Measurements from ENCODE around the gene ADCY5. TPM values are rescaled to one million over a fixed set of nuclear protein-coding genes. Genes with fewer than 3 reads are reported as not detected.

Gene ADCY5
- total RNA-seq, 1 donor from 2014 or later: 10.6 TPM

DNA sequence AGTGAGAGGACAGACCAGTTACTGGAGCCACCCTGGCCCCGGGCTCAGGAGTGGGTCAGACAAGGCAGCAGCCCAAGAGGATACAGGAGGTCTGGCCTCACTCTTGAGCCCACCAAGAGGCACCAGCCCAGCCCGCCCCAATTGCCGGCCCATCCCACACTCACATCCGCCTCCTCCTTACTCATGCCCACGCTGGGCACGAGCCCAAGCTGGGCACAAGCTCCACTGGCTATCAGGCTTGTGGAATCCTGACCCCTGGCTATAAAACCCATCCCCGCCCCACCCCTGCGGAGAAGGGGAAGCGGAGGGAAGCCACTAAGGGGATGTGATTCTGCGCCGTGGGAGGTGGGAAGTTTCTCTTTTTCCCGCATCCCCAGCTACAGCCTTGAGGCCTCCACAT, 25.9 kb downstream of the ADCY5 start:
- H3K27ac Mint-ChIP-seq (ENCODE audit: unreplicated experiment): no peak overlapping the region
- no peak for DNase-seq (ENCODE audit: extremely low spot score, unreplicated experiment)
- no peak overlapping the region for H3K4me3 Mint-ChIP-seq (ENCODE audit: unreplicated experiment)
- no peaks in the 10 kb centered on the region for H3K9me3 Mint-ChIP-seq (ENCODE audit: unreplicated experiment)
- peaks cover 10% of the 10 kb centered on the region for H3K4me1 Mint-ChIP-seq (ENCODE audit: unreplicated experiment)
- TF ChIP-seq CTCF (IDR thresholded peaks at IDR 0.05): no peak
- H3K27me3 Mint-ChIP-seq (ENCODE audit: unreplicated experiment): peaks cover 30% of the 10 kb centered on the region
- H3K36me3 Mint-ChIP-seq (ENCODE audit: unreplicated experiment): no peaks in the 10 kb centered on the region

DNA sequence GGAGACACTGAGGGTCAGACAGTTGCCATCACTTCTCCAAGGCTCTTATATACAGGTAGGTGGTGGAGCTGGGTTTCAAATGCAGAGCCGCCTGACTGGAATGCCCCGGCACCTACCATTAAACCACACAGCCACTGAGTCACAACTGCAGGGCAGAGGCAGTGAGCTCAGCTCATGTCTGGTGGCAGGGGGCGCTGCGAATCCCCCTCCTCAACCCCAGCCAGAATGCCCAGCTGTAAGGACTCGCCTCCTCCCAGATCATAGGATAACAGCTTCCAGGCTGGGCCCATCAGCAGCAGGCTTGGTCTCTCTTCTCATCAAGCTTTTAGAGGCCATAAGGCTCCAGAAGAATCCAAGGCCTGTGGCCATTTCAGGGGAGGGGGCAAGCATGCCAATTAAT, 26.4 kb downstream of the ADCY5 start:
- Mint-ChIP-seq H3K36me3 (ENCODE audit: unreplicated experiment) (no peaks in the 10 kb centered on the region), H3K4me1 (ENCODE audit: unreplicated experiment) (peaks cover 10% of the 10 kb centered on the region), H3K4me3 (ENCODE audit: unreplicated experiment) (no peak overlapping the region), H3K27me3 (ENCODE audit: unreplicated experiment) (peaks cover 26% of the 10 kb centered on the region), H3K9me3 (ENCODE audit: unreplicated experiment) (no peaks in the 10 kb centered on the region), H3K27ac (ENCODE audit: unreplicated experiment) (no peak overlapping the region)
- TF ChIP-seq CTCF (IDR thresholded peaks at IDR 0.05): no peak
- DNase-seq (ENCODE audit: extremely low spot score, unreplicated experiment): no peak

DNA sequence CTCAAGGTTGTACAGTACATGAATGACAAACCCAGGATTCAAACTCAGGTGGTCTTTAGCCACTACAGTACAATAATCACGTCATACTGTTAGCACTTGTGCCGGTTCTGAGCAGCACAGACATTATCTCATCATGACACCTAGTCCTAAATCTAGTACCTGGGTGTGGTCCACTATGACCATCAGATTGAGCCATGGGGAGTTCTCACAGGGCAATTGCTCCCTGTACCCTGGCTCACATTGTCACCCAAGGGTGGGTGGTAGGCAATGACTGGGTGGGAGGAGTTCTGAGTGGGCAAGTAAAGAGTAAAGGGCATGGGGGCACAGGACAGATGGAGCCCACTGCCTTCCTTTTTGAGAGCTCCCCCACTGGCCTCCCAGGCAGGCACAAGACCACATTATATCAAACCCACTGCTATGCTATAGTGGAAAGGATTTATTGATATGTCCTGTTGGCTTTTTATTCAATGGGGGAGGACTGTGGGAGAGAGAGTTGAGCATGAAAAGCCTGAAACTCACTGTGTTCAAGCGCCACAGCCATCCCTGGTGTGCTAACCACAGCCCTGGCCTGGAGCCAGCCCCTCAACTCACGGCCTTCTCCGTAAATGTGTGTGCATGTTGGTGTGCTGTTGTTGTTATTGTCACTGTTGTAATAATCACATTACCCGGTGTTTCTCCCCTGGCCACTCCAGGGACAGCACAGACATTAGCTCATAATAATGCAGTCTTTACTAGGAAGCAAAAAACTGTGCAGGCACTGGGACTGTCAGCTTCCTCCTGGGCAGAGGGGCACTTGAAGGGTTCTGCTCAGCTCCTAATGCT, 27.3 kb downstream of the ADCY5 start:
- Mint-ChIP-seq H3K9me3 (ENCODE audit: unreplicated experiment) (no peaks in the 10 kb centered on the region), H3K4me3 (ENCODE audit: unreplicated experiment) (no peak overlapping the region), H3K27ac (ENCODE audit: unreplicated experiment) (peak overlapping the region; percentile 5), H3K36me3 (ENCODE audit: unreplicated experiment) (no peaks in the 10 kb centered on the region), H3K27me3 (ENCODE audit: unreplicated experiment) (peaks cover 26% of the 10 kb centered on the region), H3K4me1 (ENCODE audit: unreplicated experiment) (peaks cover 10% of the 10 kb centered on the region)
- no peak for TF ChIP-seq CTCF (IDR thresholded peaks at IDR 0.05)
- DNase-seq (ENCODE audit: extremely low spot score, unreplicated experiment): no peak

GRCh38 chr3:123420416-123420968, 28.4 kb downstream of the ADCY5 start:
- Mint-ChIP-seq H3K36me3 (ENCODE audit: unreplicated experiment) (no peaks in the 10 kb centered on the region), H3K27me3 (ENCODE audit: unreplicated experiment) (peaks cover 23% of the 10 kb centered on the region), H3K4me1 (ENCODE audit: unreplicated experiment) (peaks cover 8% of the 10 kb centered on the region), H3K4me3 (ENCODE audit: unreplicated experiment) (no peak overlapping the region), H3K27ac (ENCODE audit: unreplicated experiment) (no peak overlapping the region), H3K9me3 (ENCODE audit: unreplicated experiment) (no peaks in the 10 kb centered on the region)
- no peak for DNase-seq (ENCODE audit: extremely low spot score, unreplicated experiment)
- no peak for TF ChIP-seq CTCF (IDR thresholded peaks at IDR 0.05)

DNA sequence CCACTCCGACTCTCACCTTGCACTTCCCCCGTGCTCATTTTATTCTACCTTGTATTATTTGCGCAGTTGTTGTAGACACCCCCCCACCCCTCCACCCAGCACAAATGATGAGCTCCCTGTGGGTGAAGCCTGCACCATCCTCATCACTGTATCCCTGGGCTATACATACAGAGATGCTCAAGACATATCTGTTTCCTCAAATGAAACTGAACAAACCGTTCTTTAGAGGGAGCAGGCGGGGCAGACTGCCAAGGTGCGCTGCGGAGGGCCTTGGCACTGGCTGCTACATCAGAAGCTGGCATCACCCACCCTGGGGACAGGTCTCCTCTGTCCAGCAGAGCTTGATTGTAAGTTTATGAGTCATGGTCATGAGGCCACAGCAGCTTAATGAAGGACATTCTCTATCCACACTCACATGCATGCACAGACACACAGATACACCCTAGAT, 29.0 kb downstream of the ADCY5 start:
- Mint-ChIP-seq H3K36me3 (ENCODE audit: unreplicated experiment) (no peaks in the 10 kb centered on the region), H3K27ac (ENCODE audit: unreplicated experiment) (no peak overlapping the region), H3K4me3 (ENCODE audit: unreplicated experiment) (no peak overlapping the region), H3K4me1 (ENCODE audit: unreplicated experiment) (peaks cover 8% of the 10 kb centered on the region), H3K9me3 (ENCODE audit: unreplicated experiment) (no peaks in the 10 kb centered on the region), H3K27me3 (ENCODE audit: unreplicated experiment) (peaks cover 27% of the 10 kb centered on the region)
- no peak for DNase-seq (ENCODE audit: extremely low spot score, unreplicated experiment)
- no peak for TF ChIP-seq CTCF (IDR thresholded peaks at IDR 0.05)

All from osteocyte (in vitro differentiated cells).